ENCODE results near the gene SCN7A.
A peak's percentile ranks its signal among the peaks of the same experiment; 100 is the strongest.
"Not testable (repeated sequence)": the region's sequence is repeated elsewhere in the genome, so short reads cannot be mapped to it uniquely, and the experiment has no call there.

The SCN7A gene

DNA sequence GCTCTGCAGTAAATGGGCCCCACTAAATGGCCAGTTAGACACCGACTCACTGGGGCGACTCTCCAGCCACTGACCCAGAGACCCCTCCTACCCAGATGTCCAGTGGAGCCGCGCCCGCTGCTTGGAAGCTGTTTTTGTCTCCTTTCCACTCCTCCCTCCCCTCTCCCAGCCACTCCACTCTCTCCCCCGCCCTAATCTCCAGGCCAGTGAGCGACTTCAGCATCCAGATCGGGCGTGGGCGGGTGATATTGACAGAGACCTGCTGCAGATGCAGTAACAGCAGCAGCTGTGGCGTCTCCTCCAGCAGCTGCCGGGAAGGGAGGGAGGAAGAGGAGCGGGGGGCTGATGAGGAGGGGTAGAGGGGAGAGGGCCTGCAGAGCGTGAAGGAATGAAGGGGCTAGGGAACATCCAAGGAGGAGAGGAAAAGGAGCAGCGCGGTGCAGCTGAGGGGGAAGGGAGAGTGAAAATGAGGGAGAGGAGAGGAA, at the start of gene SCN7A:
Gene SCN7A, minus strand, starts transcription at position 110 of the 485 bp plus-strand sequence. CDS start 16,553 bp downstream, outside the sequence.
- no peak for DNase-seq (ENCODE audit: low read depth)

DNA sequence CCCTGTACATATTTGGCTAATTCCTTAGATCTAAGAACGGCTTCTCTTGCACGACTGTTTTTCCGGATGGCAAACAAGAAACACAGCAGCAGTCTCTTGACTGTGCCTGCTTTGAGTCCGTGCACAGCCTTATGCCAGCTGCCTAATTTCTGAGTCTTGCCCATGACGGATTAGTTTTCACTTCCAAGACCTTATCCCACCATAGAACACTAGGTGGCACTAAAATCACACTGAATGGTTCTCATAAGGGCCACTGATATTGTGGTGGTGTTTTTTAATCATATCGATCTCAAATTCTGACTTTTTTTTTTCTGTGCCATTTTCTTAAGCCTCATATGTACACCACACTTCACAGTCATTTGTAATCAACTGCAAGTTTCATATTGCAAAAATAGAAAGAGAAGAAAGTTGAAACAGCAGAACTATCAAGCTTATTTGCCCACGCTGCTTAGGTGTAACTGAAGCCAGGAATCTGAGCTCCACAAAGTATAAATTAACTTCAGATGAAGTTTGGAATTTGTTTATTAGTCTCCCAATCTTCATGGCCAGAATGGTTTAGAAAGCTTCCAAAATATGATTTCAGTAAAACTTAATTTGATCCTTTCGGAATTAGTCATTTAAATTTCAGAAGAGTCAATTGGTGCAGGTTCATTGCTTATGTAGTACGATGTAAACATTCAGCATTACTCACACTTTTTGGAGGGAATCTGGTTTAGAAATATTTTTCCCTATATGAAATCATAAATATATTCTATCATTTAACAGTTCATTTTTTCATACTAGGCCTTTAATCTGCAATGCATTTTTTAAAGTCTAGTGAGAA, 45.5 kb upstream of the SCN7A start:
- peak; percentile 60 for DNase-seq (ENCODE audit: low read depth)

GRCh38 chr2:166536111-166536510, 42.1 kb upstream of the SCN7A start:
- DNase-seq (ENCODE audit: low read depth) = no peak

DNA sequence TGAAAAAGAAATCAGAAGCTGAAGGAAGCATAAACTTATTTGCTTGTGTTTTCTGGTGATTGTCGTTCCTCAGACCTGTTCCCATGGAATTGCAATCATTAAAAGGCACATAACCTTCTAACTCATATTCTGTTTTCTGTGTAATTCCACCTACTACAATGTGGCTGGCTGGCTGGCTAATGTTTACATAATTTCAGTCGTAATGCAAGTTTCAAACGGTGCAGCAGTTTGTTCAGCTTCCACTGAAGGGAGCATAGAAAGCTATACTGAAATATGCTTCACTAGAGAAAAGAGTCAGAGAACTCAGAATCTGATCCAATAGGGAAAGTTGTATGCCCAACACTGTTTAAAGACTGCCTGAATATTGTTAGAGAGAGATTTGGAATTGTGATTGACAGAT, 27.1 kb upstream of the SCN7A start:
- no peak for DNase-seq (ENCODE audit: low read depth)

- DNase-seq (ENCODE audit: low read depth) = no peak
These were observed 26.6 kb upstream of the SCN7A start for GRCh38 chr2:166520604-166521003.

DNA sequence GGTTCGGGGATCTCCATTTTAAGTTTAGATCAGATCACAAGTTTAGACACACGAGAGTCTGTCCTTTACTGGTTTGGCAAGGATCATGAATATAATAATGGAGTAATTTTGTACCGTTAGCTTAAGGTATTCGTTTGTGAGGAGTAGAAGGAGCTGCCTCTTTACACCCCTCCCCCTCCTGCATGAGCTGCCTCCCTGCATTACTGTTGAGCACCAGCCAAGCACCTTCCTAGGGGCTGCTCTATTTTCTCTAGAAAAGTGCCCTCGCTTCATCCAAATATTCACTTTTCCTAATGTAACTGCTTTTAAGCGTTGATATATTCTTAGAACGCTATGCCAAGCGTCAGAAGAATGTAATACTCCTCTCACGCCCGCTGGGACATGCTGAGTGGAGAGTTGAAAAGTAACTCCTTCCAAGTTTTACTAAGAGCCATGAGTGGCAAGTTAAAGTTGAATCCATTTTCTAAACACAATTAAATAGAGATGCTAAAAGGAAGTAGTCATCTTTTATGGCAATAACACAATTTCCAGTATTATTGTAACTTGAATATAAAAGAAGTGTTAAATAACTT, 25.4 kb upstream of the SCN7A start:
- DNase-seq (ENCODE audit: low read depth) = no peak

GRCh38 chr2:166518634-166519390, 24.8 kb upstream of the SCN7A start:
- no peak for DNase-seq (ENCODE audit: low read depth)

DNA sequence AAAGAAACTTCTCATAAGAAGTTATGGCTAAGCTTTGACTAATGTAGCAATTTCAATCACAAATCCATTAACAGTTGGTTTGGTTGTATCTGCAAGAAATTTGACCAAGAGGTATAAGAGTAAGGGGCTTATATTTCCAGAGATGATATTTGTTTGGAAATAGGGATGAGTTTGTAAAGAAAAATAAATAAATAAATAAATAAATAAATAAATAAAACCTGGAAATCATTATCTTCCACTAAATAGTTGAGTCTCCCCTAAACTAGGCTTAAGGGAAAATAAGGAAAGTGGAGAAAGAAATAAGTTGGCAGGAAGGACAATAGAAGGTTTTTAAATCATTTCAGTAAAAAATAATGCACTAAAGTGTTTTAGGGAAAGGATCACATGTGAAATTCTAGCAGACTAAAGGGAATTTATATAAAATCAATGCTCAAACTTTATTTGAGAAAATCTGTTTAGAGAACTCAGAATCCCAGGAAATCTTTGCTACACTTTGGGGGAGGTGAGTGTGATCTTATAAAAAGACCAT, 23.5 kb upstream of the SCN7A start:
- no peak for DNase-seq (ENCODE audit: low read depth)

GRCh38 chr2:166516712-166517303, 22.8 kb upstream of the SCN7A start:
- DNase-seq (ENCODE audit: low read depth) = no peak

GRCh38 chr2:166513952-166514351, 19.9 kb upstream of the SCN7A start:
- no peak for DNase-seq (ENCODE audit: low read depth)

GRCh38 chr2:166499281-166499680, 5.2 kb upstream of the SCN7A start:
- DNase-seq (ENCODE audit: low read depth) = no peak

DNA sequence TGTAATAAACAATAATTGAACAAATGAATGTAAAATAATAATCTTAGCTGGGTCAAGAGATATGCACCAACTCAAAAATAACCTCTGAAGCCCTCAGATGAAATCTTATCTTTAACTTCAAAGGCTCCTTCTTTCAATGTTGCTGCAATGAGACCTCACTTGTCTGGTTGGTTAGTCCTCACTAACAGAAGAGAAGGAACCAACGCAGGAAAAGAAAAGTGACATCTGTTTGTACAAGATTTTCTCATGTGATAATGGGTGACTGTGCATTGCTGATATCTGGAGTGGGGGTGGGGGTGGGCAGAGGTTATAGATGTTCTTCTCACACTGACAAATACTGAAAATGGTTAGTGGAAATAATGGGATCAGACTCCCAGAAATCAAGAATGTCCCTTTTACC, 2.6 kb downstream of the SCN7A start:
- DNase-seq (ENCODE audit: low read depth) = no peak

DNA sequence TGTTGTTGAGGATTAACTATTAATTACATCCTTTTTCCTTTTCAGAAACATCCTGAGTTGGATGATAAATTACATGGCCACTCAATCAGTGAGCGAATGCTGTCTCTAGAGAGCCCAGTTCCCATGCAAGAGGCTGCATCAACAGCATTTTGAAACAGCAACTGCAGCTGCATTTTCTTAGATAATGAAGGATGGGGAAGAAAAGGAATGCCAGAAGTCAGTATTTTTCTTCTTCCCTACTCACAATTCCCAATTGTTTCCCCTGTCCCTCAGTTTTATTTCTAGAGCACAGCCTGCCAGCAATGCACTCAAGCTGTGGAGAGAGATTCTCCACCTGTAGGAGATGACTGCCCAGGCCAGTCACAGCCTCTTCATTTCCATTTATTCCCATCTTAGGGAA, 6.9 kb downstream of the SCN7A start:
- no peak for DNase-seq (ENCODE audit: low read depth)

DNA sequence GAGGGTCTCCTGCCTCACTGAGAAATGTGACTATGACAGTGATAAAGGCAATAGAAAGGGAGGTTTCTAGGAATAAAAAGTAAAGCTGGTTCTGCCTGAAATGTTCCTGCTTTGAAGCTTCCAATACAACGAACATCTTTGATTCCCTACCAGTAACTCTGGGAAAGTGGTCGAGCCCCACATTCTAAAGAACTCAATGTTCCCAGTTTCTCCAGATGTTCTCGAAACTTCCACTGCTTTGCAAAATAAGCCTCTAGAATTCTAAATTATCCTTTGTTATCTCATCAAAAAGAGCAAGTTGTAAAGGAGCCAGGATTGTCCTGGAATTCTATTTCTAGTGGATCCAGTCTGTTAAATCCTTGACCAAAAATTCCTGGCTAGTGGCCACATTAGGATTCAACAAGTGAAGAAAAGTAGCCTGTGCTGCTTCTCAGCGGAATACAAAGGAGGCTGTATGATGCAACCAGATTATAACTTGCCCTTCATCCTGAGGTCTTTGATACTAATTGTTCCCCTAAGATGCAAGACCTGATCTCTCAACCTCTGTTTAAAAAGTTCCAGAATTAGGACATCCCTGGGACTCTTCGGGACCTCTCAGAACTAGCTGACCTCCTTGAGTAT, 8.4 kb downstream of the SCN7A start:
- DNase-seq (ENCODE audit: low read depth) = no peak

DNA sequence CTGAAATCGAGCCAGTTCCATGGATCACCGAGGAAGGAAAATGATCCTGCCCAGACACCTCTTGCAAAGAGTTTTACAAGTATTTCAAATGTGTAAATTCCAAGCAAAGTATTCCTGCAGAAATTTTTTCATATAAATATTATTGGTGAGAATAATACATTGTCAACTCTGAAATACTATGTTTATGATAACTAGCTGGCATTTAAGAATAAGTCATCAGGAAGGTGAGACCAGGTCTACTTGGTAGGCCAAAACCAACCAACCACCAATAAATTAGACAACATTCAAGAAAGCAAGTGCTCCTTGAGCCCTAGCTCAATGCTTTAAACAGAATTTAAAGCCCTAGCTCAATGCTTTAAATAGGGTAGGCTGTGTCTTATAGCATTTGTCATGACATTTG, 21.7 kb downstream of the SCN7A start:
- DNase-seq (ENCODE audit: low read depth) = no peak

- DNase-seq (ENCODE audit: low read depth) = peak; percentile 19
These were observed 25.7 kb downstream of the SCN7A start for GRCh38 chr2:166468124-166469024.

- DNase-seq (ENCODE audit: low read depth) = no peak
These were observed 29.9 kb downstream of the SCN7A start for GRCh38 chr2:166464187-166464586.

GRCh38 chr2:166463640-166464039, 30.4 kb downstream of the SCN7A start:
- DNase-seq (ENCODE audit: low read depth) = no peak

- DNase-seq (ENCODE audit: low read depth) = peak; percentile 20
These were observed 35.4 kb downstream of the SCN7A start for GRCh38 chr2:166458674-166459073.

- not testable (repeated sequence) for DNase-seq (ENCODE audit: low read depth)
These were observed 38.2 kb downstream of the SCN7A start for GRCh38 chr2:166455823-166456222.
